ENCODE measurements around the gene AGXT. TPM values are rescaled to one million over a fixed set of nuclear protein-coding genes. Genes with fewer than 3 reads are reported as not detected.
A peak's percentile ranks its signal among the peaks of the same experiment; 100 is the strongest.

The AGXT gene
- total RNA-seq, 1 donor: not detected

DNA sequence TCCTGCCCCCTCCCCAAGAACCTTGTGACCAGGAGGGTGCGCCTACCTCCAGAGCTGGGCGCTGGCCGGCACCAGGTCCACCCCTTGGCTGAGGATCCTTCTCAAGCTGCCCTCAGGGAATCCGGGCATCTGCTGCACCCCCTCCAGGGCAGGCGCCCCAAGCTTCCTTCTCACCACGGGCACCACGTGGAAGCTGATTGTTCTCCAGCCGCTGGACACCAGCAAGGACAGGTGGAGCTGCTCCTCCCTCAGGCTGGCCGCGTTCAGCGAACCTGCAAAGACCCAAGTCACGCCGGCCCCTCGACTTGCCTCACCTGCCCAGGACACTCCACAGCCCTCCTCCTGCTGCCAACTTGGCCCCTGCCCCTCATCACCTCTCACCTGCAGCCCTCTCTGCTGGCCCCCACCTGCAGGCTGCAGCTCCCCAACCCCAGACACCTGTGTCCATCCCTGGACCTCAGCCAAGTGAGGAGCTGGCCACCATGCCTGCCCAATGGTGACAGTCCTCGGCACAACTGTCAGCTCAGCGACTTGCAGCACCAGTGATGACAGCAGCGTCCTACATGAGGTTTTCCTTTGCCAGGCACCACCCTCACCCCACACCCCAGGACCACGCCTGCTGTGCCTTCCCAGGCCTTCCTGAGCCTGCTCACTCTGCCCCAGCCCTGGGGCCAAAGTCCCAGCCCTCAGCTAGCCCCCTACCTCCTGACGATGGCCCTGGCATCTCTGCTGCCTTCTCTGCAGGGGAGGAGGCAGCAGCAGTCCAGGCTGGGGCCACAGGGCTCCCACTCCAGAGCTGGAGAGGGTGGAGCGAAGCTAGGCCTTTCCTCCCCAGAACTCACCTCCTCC lies 23.1 kb downstream of the AGXT start:
- TF ChIP-seq, protein P1, sequence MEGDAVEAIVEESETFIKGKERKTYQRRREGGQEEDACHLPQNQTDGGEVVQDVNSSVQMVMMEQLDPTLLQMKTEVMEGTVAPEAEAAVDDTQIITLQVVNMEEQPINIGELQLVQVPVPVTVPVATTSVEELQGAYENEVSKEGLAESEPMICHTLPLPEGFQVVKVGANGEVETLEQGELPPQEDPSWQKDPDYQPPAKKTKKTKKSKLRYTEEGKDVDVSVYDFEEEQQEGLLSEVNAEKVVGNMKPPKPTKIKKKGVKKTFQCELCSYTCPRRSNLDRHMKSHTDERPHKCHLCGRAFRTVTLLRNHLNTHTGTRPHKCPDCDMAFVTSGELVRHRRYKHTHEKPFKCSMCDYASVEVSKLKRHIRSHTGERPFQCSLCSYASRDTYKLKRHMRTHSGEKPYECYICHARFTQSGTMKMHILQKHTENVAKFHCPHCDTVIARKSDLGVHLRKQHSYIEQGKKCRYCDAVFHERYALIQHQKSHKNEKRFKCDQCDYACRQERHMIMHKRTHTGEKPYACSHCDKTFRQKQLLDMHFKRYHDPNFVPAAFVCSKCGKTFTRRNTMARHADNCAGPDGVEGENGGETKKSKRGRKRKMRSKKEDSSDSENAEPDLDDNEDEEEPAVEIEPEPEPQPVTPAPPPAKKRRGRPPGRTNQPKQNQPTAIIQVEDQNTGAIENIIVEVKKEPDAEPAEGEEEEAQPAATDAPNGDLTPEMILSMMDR (IDR thresholded peaks at IDR 0.05; ENCODE audit: extremely low read depth, low read depth, low read length): no peak
- DNase-seq (ENCODE audit: insufficient read length, low spot score, missing footprints): no peak
- no peaks in the 10 kb centered on the region for H3K27me3 ChIP-seq (ENCODE audit: insufficient read depth, low read length)

DNA sequence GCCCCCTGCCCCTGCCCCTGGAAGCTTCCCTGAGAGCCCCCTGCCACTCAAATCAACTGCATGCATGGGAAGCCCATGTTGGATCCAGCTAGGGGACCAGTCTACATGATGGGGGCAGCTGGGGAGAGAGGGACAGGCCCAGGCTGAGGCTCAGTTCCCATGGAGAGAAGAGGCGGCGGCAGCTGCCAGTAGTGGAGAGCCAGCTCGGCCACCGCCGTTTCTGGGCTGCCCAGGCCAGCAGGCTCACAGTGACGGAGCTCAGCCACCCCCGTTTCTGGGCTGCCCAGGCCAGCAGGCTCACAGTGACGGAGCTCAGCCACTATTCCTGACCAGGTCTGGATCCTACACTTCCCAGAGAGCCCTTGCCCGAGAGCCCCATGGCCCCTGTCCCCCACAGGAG lies 23.7 kb downstream of the AGXT start:
- Histone ChIP-seq H2AFZ (ENCODE audit: low read length) (no peak overlapping the region), H3K9me3 (ENCODE audit: low read depth, low read length) (no peaks in the 10 kb centered on the region), H3K36me3 (ENCODE audit: insufficient read depth, low read length) (no peaks in the 10 kb centered on the region), H3K79me2 (ENCODE audit: insufficient read depth, low read length) (no peaks in the 10 kb centered on the region), H3K27me3 (ENCODE audit: insufficient read depth, low read length) (no peaks in the 10 kb centered on the region), H3K4me3 (ENCODE audit: insufficient read depth, low read length) (no peak overlapping the region), H3K4me1 (ENCODE audit: insufficient read depth, low read length) (no peaks in the 10 kb centered on the region), H4K20me1 (ENCODE audit: insufficient read depth, low read length) (no peaks in the 10 kb centered on the region), H3K4me2 (ENCODE audit: insufficient read depth, low read length) (no peak overlapping the region), H3K27ac (ENCODE audit: low read depth, low read length) (no peak overlapping the region)
- DNase-seq (ENCODE audit: insufficient read length, low spot score, missing footprints): no peak
- TF ChIP-seq, protein P1 (IDR thresholded peaks at IDR 0.05; ENCODE audit: extremely low read depth, low read depth, low read length): no peak

More for the DNA sequence above, 23.1 kb downstream of the AGXT start:
- Histone ChIP-seq H3K9me3 (ENCODE audit: low read depth, low read length) (no peaks in the 10 kb centered on the region), H2AFZ (ENCODE audit: low read length) (no peak overlapping the region), H3K4me3 (ENCODE audit: insufficient read depth, low read length) (no peak overlapping the region), H4K20me1 (ENCODE audit: insufficient read depth, low read length) (no peaks in the 10 kb centered on the region), H3K4me1 (ENCODE audit: insufficient read depth, low read length) (no peaks in the 10 kb centered on the region), H3K4me2 (ENCODE audit: insufficient read depth, low read length) (no peak overlapping the region), H3K36me3 (ENCODE audit: insufficient read depth, low read length) (no peaks in the 10 kb centered on the region), H3K27ac (ENCODE audit: low read depth, low read length) (no peak overlapping the region), H3K79me2 (ENCODE audit: insufficient read depth, low read length) (no peaks in the 10 kb centered on the region)

DNA sequence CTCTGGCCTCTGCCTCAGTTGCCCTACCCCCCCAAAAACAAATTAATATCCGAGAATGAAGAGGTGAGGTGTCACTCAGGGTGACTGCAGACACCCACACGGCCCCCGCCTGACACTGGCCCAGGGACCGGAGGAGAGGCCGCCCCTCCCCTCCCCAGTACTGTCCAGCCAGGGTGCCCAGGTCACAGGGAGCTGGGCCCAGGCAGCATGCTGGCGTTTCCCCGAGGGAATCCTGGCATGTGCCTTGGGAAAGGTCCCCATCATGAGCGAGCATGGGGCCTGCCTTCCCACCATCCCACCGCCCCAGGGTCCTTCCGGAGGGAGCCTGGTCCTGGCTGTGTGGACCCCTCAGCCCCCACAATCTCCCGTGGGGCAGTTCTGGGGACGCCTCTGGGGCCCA lies 24.3 kb downstream of the AGXT start:
- Histone ChIP-seq H3K79me2 (ENCODE audit: insufficient read depth, low read length) (no peaks in the 10 kb centered on the region), H2AFZ (ENCODE audit: low read length) (no peak overlapping the region), H3K4me1 (ENCODE audit: insufficient read depth, low read length) (no peaks in the 10 kb centered on the region), H4K20me1 (ENCODE audit: insufficient read depth, low read length) (no peaks in the 10 kb centered on the region), H3K27ac (ENCODE audit: low read depth, low read length) (no peak overlapping the region), H3K4me3 (ENCODE audit: insufficient read depth, low read length) (no peak overlapping the region), H3K36me3 (ENCODE audit: insufficient read depth, low read length) (no peaks in the 10 kb centered on the region), H3K9me3 (ENCODE audit: low read depth, low read length) (no peaks in the 10 kb centered on the region), H3K27me3 (ENCODE audit: insufficient read depth, low read length) (no peaks in the 10 kb centered on the region), H3K4me2 (ENCODE audit: insufficient read depth, low read length) (no peak overlapping the region)
- TF ChIP-seq, protein P1 (IDR thresholded peaks at IDR 0.05; ENCODE audit: extremely low read depth, low read depth, low read length): no peak
- DNase-seq (ENCODE audit: insufficient read length, low spot score, missing footprints): no peak

DNA sequence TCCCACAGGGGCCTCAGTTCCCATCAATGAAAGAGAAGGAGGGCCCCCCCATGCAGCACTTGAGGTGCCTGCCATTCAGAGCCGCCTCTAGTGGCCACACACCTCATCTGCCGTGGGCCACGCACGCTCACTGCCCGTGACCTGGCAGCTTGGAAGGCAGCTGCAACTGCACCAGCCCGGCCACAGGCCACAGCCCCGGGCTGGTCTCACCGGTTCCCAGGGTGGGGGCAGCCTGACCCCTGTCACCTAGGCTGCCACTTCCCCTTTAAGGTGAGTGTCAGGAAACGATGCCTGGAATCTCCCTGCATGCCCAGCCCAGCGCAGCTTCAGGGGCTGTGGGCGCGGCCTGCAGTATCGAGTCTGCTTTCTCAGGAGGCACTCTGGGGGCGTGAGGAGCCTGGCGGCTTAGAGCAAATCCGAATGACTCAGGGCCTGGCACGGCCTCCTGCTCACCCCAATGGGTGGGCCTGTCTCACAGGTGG lies 24.8 kb downstream of the AGXT start:
- Histone ChIP-seq H4K20me1 (ENCODE audit: insufficient read depth, low read length) (no peaks in the 10 kb centered on the region), H3K4me2 (ENCODE audit: insufficient read depth, low read length) (no peak overlapping the region), H2AFZ (ENCODE audit: low read length) (no peak overlapping the region), H3K4me3 (ENCODE audit: insufficient read depth, low read length) (no peak overlapping the region), H3K27me3 (ENCODE audit: insufficient read depth, low read length) (no peaks in the 10 kb centered on the region), H3K4me1 (ENCODE audit: insufficient read depth, low read length) (no peaks in the 10 kb centered on the region), H3K79me2 (ENCODE audit: insufficient read depth, low read length) (no peaks in the 10 kb centered on the region), H3K36me3 (ENCODE audit: insufficient read depth, low read length) (no peaks in the 10 kb centered on the region), H3K9me3 (ENCODE audit: low read depth, low read length) (no peaks in the 10 kb centered on the region), H3K27ac (ENCODE audit: low read depth, low read length) (no peak overlapping the region)
- peak; percentile 97 for DNase-seq (ENCODE audit: insufficient read length, low spot score, missing footprints)
- TF ChIP-seq, protein P1 (IDR thresholded peaks at IDR 0.05; ENCODE audit: extremely low read depth, low read depth, low read length): no peak

Measured in osteoblast (primary cell).